Calu3 (cell line): Measurements from ENCODE around the gene MKI67. TPM values are rescaled to one million over a fixed set of nuclear protein-coding genes. Genes with fewer than 3 reads are reported as not detected.
"Not testable (repeated sequence)": the region's sequence is repeated elsewhere in the genome, so short reads cannot be mapped to it uniquely, and the experiment has no call there.

ENCODE experiments used
- BruUV-seq: library from RNA; stranded (reverse); fragments of 400-500 nt; replicated peaks from 2 replicates; lab custom pipeline; 2021; lab: Mats Ljungman, UMichigan
- CTCF ChIA-PET: fragments of 300-600 bp; sonication (Branson Sonifier 250); formaldehyde crosslinking; loops from one replicate; lab custom pipeline; 2022; ENCODE audit warnings: antibody characterized with exemption; lab: Charles Lee
- DNase-seq: peaks from one replicate; pipeline ENCODE4 v3.0.0; 2022
- H3K27ac Mint-ChIP-seq: one replicate; pipeline ENCODE4 v1.8.0; 2022; ENCODE audit warnings: mixed read lengths; ENCODE audit not compliant: unreplicated experiment
- H3K27me3 Mint-ChIP-seq: one replicate; pipeline ENCODE4 v1.8.0; 2022; ENCODE audit warnings: mixed read lengths; ENCODE audit not compliant: unreplicated experiment
- H3K36me3 Mint-ChIP-seq: one replicate; pipeline ENCODE4 v1.8.0; 2022; ENCODE audit warnings: mild to moderate bottlenecking, moderate library complexity, mixed read lengths; ENCODE audit not compliant: insufficient read depth, unreplicated experiment
- H3K4me1 Mint-ChIP-seq: one replicate; pipeline ENCODE4 v1.8.0; 2022; ENCODE audit warnings: mild to moderate bottlenecking, low read depth, mixed read lengths; ENCODE audit not compliant: unreplicated experiment
- H3K4me3 Mint-ChIP-seq: one replicate; pipeline ENCODE4 v1.8.0; 2022; ENCODE audit warnings: mild to moderate bottlenecking, low read depth, moderate library complexity, mixed read lengths; ENCODE audit not compliant: unreplicated experiment
- H3K9me3 Mint-ChIP-seq: one replicate; pipeline ENCODE4 v1.8.0; 2022; ENCODE audit warnings: low read depth, mixed read lengths; ENCODE audit not compliant: unreplicated experiment
- CTCF ChIP-seq: fragments of 200-600 bp; IDR thresholded peaks from one replicate; pipeline ENCODE4 v1.8.0; 2022; ENCODE audit warnings: antibody characterized with exemption; ENCODE audit not compliant: unreplicated experiment
- intact Hi-C: fragments of 100-400 bp; cut with micrococcal nuclease; formaldehyde crosslinking; loops from one replicate; pipeline ENCODE4 v1.10.0; 2022; ENCODE audit not compliant: unreplicated experiment
- total RNA-seq: library from RNA; stranded (reverse); gene quantifications from 2 replicates; pipeline ENCODE4 v1.2.3, GENCODE V29; 2022

MKI67 gene
- total RNA-seq, 1 experiment from 2014 or later, result 87.8 TPM

- CTCF ChIA-PET, result no interaction called here
- H3K9me3 Mint-ChIP-seq, result peaks cover 4% of the 10 kb centered on the region
- H3K4me1 Mint-ChIP-seq, result peaks cover 27% of the 10 kb centered on the region
- no peak overlapping the region for H3K4me3 Mint-ChIP-seq
- no TSS peak for BruUV-seq
- H3K27me3 Mint-ChIP-seq, result peaks cover 13% of the 10 kb centered on the region
- DNase-seq, result no peak
- H3K27ac Mint-ChIP-seq, result no peak overlapping the region
- intact Hi-C loops, result no loop called here
- no peaks in the 10 kb centered on the region for H3K36me3 Mint-ChIP-seq
- no peak for TF ChIP-seq CTCF
Observed at GRCh38 chr10:128172756-128173155, 46.5 kb upstream of the MKI67 start.

- TF ChIP-seq CTCF, result no peak
- intact Hi-C loops, result no loop called here
- Mint-ChIP-seq H3K4me1 (peaks cover 25% of the 10 kb centered on the region), H3K36me3 (no peaks in the 10 kb centered on the region), H3K27ac (no peak overlapping the region), H3K9me3 (peaks cover 4% of the 10 kb centered on the region), H3K27me3 (peaks cover 20% of the 10 kb centered on the region), H3K4me3 (no peak overlapping the region)
- CTCF ChIA-PET, result no interaction called here
- DNase-seq, result no peak
- no TSS peak for BruUV-seq
Observed at GRCh38 chr10:128169811-128170379, 43.7 kb upstream of the MKI67 start.

GRCh38 chr10:128167926-128168520, 41.8 kb upstream of the MKI67 start:
- BruUV-seq, result no TSS peak
- H3K27me3 Mint-ChIP-seq, result peaks cover 26% of the 10 kb centered on the region
- no peaks in the 10 kb centered on the region for H3K9me3 Mint-ChIP-seq
- no peaks in the 10 kb centered on the region for H3K36me3 Mint-ChIP-seq
- peaks cover 6% of the 10 kb centered on the region for H3K4me1 Mint-ChIP-seq
- TF ChIP-seq CTCF, result no peak
- H3K27ac Mint-ChIP-seq, result no peak overlapping the region
- H3K4me3 Mint-ChIP-seq, result no peak overlapping the region
- DNase-seq, result no peak
- CTCF ChIA-PET, result no interaction called here
- intact Hi-C loops, result no loop called here

GRCh38 chr10:128167123-128167522, 40.9 kb upstream of the MKI67 start:
- DNase-seq, CTCF ChIA-PET, BruUV-seq, H3K36me3 Mint-ChIP-seq, H3K27ac Mint-ChIP-seq, H3K4me3 Mint-ChIP-seq, H3K4me1 Mint-ChIP-seq, H3K9me3 Mint-ChIP-seq, intact Hi-C loops: not testable (repeated sequence)
- H3K27me3 Mint-ChIP-seq, result peaks cover 31% of the 10 kb centered on the region

- H3K27ac Mint-ChIP-seq, result no peak overlapping the region
Observed at GRCh38 chr10:128166151-128166550, 39.9 kb upstream of the MKI67 start.

More at GRCh38 chr10:128166151-128166550, 39.9 kb upstream of the MKI67 start:
- Mint-ChIP-seq H3K9me3 (no peaks in the 10 kb centered on the region), H3K36me3 (no peaks in the 10 kb centered on the region), H3K4me1 (no peaks in the 10 kb centered on the region), H3K27me3 (peaks cover 41% of the 10 kb centered on the region), H3K4me3 (no peak overlapping the region)
- no peak for DNase-seq
- intact Hi-C loops, result no loop called here
- no peak for TF ChIP-seq CTCF
- CTCF ChIA-PET, result interaction anchor here (1.1 kb wide), 1 partner anchor 40 kb away, joined by 5 read pairs; no protein-coding TSS in a partner anchor
- BruUV-seq, result no TSS peak
